ENCODE data around the gene UBE2E1.
"Not testable (repeated sequence)": the region's sequence is repeated elsewhere in the genome, so short reads cannot be mapped to it uniquely, and the experiment has no call there.

Gene UBE2E1

DNA sequence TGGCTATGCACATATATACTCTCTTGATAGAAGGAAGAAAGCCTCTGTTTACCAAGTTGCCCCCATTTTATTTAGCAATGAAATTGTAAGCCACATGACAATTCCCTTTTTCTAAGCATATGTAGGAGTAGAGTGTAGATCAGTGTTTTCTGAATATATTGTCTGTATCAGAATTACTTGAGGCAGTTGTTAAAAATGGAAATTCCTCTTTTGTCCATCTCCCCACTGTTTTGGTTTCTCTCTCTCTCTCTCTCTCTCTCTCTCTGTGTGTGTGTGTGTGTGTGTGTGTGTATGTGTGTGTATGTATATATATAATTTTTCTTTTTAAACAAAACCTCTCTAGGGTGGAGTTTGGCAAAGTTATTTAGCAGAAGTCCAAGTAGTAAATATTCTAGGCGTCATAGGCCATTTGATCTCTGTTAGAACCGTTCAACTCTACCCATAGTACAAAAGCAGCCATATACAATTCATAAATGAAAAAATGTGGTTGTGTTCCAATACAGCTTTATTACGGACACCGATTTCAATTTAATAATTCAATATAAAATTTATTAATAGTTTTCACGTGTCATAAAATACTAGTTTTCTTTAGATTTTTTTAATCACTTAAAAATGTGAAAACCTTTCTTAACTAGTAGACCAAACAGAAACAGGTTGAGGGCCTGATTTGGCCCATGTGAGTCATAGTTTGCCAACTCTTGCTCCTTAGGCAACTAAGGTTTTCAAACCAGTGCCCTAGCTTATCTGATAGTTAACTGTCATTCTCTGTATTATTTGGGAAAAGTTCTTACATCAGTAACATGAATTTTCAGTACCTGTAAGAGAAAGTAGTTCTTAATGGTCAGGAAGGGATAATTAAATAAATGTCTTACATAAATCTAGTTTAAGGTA, 39.8 kb downstream of the UBE2E1 start:
- no peak for DNase-seq (ENCODE audit: low read depth in 2 of 2)

DNA sequence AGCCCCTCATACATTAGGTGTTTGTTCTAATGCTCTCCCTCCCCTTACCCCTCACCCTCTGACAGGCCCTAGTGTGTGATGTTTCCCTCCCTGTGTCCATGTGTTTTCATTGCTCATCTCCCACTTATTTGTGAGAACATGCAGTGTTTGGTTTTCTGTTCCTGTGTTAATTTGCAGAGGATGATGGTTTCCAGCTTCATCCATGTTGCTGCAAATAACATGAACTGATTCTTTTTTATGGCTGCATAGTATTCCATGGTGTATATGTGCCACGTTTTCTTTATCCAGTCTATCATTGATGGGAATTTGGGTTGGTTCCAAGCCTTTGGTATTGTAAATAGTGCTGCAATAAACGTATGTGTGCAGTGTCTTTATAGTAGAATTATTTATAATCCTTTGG, 43.7 kb downstream of the UBE2E1 start:
- not testable (repeated sequence) for DNase-seq (ENCODE audit: low read depth in 2 of 2)

DNA sequence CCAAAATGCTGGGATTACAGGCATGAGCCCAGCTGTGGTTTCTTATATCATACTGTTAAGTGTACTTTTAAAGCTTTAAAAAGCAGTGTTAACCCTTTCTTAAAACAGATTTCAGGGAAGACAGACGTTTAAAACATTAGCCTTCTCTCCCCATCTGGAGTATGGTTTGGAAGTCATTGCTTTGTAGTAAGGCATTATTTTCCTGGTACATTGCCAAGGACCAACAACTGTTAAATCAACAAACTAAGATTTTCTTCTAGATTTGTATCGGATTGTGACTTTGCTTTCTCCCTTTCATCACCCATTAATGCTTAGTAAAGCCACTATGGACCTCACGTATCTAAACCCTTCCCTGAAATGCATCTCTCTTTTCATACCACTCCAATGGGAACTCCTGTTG, 50.5 kb downstream of the UBE2E1 start:
- no peak for DNase-seq (ENCODE audit: low read depth in 2 of 2)

DNA sequence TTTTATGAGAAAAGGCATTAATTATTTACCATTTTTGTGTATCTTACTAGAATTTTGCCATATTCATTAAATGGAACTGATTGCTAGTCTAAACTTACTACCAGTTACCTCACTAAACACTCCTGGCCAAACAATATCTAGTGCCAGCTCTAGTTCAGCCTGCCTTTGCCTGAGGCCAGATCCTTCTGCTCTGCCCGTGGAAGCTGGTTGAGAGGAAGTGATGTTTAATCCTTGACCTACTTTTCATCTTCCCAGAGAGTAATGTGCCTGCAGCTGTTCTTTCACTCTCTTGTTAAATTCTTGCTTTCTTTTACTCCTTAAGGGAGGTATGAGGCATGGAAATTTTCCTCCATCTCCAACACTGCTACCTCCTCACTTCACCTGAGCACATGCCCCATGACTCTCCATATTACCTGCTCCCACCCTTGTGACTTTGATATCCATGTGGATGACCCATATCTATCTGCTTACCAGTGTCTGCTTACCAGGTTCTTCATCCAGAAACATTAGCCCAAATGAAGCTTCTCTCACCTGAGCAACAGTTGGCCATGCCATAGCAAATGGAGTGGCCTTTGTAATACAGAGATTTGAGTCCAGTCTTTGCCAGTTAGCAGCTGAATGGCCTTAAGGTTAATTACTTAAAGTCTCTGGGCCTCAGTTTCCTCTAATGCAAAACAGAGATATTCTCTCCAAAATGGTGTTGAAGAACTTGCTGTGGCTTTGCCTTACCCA, 53.4 kb downstream of the UBE2E1 start:
- DNase-seq (ENCODE audit: low read depth in 2 of 2): no peak

DNA sequence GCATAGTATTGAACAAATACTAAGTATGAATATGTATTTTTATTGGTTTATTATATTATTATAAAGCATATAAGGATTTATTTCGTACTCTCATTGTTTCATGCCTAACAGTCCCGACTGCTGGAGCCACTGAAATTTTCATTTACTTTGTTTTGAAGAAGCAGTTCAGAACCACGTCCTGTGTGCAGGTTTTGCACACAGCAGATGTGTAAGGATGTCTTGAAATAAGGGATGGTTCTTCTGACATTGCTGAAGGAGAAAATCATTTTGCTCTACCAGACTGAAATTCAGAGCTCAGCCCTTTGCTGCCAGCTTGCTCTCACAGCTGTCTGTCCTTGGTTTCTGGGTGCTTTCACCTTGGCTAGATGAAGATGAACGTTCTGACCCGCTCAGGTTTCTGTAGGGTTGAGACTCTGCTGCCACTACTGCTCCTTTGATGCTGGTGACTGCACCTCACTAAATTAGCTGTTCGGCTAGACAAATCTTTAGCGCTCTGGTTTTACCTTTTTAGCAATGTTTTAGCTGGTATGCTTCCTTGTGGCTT, 54.2 kb downstream of the UBE2E1 start:
- no peak for DNase-seq (ENCODE audit: low read depth in 2 of 2)

DNA sequence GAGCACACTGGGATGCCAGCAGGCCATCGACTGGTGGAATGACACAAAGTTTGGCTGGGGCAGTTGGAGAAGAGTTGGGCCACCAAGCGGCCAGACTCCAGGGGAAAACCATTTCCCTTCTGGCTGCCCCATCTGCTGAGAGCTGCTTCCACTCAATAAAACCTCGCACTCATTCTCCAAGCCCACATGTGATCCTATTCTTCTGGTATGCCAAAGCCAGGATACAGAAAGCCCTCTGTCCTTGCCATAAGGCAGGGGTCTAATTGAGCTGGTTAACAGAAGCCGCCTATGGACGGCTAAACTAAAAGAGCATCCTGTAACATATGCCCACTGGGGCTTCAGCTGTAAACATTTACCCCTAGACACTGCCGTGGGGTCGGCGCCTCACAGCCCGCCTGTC, 55.9 kb downstream of the UBE2E1 start:
- no peak for DNase-seq (ENCODE audit: low read depth in 2 of 2)

DNA sequence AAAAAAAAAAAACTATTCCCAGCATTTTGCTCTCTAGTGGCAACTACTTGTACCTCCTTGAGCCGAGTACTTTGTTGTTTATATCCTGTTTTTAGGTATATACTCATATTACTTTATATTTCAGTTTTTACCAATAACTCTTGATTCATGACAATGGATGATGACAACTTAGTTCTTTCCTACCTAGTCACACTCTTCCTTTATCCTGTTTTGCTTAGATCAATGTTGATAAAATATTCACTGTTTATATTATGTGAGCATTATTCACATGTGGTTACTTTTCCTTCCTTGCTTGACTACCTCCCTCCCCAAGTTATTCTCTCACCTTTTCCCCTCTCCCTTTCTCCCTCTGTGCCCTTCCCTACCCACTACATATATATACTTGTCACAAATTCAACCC, 57.3 kb downstream of the UBE2E1 start:
- no peak for DNase-seq (ENCODE audit: low read depth in 2 of 2)

DNA sequence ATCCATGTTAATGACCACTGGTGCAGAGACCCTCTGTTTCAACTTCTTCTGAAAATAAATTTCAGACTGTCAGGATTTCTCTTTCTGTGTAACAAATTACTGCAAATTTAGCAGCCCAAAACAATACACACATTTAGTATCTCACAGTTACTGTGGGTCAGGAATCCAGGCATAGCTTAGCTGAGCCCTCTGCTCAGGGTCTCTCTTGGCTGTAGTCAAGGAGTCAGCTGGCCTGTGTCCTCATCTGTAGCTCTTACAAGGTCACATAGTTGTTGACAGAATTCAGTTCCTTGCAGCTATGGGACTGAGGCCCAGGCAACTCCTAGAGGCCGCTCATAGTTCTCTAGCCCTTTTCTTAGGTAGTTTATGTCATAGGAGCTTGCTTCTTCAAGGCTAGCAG, 59.2 kb downstream of the UBE2E1 start:
- no peak for DNase-seq (ENCODE audit: low read depth in 2 of 2)

DNA sequence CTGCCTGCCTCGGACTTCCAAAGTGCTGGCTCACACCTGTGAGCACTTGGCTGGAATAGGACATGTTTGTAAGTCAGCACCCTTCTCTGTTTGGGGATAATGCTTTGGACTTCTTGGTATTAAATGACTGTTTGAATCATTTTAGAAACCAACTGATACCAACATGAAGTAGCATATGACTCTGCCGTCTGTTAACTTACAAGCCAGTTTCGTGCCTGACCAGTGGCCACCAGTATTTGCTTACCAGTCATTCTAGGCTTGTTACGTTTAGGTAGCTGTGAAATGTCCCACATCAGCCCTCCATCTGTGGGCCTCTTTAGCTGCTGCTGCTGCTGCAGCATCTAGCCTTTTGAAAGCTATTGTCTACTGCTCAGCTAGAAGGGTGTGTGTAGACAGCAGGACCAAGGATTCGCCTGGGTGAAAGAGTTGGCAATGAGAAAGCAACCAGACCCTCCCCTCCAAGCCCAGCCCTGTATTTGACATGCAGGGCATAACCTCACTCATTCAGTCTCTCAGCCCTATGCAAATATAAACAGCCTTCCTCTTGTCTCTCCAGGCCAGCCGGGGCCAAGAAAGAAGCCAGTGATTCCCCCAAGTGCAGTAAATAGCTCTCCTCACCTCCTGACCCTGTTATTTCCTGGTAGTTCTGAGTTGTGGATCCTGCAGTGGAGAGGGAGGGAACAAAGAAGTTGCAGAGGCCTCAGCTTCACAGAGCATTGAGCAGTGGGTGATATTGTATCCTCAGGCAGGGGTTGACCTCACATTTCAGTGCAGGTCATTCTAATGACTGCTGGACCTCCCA, 60.0 kb downstream of the UBE2E1 start:
- no peak for DNase-seq (ENCODE audit: low read depth in 2 of 2)

DNA sequence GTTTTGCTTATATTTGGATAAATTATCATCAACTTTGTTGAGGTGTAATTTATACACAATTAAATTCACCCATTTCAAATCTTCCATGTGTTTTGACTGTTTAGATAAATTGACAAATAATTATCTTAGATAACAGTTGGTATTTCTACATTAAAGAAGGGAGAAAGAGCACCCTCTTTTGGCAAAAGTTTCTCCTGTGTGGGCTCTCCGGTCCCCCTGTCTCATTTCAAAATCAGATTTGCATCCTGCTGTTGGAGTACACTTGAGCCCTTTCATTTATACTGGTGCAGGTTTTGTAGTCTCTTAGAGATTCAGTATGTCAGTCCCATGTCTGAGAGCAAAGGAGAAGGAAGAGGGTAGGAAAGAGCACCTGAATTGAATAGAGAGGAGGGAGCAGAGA, 61.6 kb downstream of the UBE2E1 start:
- DNase-seq (ENCODE audit: low read depth in 2 of 2): no peak

DNA sequence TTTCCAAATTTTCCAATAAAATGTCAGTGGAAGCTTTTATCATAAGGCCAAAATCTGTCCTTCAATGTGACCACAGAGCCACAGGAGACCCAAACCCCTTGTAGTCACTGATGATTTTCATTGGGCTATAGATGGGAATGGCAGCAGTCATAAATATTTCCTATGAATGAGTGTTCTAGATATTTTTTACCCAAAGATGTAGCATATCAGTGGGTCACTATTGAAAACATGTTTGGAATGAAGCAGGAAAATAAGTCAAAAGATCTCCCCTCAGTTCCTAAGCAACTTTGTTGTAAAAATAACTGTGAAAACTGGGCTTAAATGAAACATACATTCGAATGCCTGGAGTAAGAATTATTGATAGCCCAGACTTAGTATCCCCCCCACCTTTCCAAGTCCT, 62.1 kb downstream of the UBE2E1 start:
- DNase-seq (ENCODE audit: low read depth in 2 of 2): no peak

DNA sequence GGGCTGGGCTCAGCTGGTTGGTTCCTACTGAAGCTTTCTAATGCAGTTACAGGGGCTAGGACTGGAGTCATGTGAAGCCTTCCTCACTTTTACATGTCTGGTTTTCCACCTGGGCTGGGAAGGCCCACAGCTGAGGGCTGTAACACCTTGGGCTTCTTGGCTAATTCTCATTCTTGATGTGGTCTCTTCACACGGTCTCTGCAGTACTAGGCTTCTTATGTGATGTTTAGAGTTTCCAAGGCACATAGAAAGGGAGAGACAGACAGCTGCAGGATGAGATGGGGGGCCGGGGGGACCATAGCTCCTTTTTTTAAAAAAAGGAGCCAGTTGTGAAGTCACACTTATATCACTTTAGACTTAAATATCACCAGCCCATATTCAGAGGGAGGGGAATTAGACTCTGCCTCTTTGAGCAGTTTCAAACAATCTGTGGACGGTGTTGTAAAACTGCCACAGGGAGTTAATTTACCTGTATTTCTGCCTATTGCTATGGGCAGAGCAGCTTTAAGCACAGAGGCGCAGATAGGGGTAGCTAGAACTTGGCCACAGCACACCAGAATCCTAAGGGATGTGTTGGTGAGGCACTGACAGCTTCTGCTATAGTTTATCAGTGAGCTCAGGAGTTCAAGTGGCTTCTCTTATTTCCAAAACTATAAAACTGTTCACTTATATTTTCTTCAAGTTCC, 64.4 kb downstream of the UBE2E1 start:
- DNase-seq (ENCODE audit: low read depth in 2 of 2): no peak

DNA sequence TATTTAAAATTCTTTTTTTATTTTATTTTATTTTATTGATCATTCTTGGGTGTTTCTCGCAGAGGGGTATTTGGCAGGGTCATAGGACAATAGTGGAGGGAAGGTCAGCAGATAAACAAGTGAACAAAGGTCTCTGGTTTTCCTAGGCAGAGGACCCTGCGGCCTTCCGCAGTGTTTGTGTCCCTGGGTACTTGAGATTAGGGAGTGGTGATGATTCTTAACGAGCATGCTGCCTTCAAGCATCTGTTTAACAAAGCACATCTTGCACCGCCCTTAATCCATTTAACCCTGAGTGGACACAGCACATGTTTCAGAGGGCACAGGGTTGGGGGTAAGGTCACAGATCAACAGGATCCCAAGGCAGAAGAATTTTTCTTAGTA, 64.9 kb downstream of the UBE2E1 start:
- DNase-seq (ENCODE audit: low read depth in 2 of 2): not testable (repeated sequence)

DNA sequence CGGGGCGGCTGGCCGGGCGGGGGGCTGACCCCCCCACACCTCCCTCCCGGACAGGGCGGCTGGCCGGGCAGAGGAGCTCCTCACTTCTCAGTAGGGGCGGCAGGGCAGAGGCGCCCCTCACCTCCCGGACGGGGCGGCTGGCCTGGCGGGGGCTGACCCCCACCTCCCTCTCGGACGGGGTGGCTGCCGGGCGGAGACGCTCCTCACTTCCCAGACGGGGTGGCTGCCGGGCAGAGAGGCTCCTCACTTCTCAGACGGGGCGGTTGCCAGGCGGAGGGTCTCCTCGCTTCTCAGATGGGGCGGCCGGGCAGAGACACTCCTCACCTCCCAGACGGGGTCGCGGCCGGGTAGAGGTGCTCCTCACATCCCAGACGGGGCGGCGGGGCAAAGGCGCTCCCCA, 65.6 kb downstream of the UBE2E1 start:
- not testable (repeated sequence) for DNase-seq (ENCODE audit: low read depth in 2 of 2)

DNA sequence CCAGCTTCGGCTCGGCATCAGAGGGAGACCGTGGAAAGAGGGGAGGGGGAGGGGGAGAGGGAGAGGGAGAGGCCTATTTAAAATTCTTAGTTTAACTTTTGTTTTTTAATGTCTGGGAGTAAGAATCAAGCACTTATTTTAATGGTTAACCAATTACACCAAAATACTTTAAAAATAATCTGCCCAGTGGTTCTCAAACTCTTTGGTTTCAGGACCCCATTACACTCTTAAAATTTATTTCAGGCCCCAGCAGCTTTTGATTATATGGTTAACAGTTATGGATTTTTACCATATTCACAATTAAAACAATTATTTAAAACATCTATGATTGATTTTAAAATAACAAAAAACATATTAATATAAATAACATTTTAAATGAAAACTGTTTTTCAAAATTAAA, 66.6 kb downstream of the UBE2E1 start:
- no peak for DNase-seq (ENCODE audit: low read depth in 2 of 2)

DNA sequence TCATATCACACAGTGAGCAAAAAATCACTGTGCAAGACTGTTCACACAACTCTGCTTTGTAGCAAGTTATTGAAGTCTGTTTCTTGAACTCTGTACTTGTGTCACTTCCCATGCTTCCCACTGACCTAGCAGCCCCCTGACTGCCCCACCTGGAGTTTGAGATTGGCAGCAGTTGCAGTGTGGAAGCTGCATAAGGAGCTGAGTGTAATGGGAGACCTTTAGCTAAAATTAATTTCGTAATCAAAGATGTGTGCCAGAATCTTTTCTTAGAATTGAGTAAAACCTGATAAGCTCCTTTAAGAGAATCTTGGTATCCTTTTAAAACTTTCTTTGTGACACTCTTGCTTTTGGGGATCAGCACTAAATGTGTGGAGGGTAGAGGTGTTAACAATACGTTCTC, 68.2 kb downstream of the UBE2E1 start:
- DNase-seq (ENCODE audit: low read depth in 2 of 2): peak in 1 of 2 experiments; percentile 30

DNA sequence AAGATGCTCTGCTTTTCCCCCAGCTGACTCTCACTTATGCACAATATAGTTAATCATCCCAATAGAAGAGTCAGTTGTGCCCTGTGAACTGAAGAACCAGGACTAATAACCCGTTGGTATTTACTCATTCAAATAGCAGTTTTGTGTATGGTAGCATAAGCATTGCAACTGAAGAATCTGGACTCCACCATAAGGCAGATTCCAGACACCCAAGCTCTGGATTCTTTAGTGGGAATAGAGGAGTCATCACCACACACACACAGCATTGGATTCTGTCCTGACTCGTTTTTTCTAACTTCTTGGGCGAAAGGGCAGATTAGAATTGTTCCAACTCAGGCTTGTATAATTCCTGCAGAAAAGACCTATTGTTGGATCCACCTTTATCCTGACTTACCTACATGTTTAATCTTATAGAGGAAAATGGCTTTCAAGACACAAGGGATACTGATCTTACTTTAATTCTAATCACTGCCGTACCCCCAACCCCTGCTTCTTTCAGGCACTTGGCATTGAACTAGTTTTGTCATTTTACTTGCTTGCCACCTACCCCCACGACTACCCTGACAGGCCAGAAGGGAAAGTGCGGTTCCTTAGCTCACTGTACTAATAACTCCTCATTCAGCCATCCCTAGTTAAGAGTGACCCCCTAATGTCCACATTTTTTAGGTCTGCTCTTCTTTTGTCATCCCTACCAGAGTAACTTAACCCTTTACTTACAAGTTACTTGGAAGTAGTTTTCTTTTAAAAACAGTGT, 68.8 kb downstream of the UBE2E1 start:
- DNase-seq (ENCODE audit: low read depth in 2 of 2): peak; percentile 67 to 69

DNA sequence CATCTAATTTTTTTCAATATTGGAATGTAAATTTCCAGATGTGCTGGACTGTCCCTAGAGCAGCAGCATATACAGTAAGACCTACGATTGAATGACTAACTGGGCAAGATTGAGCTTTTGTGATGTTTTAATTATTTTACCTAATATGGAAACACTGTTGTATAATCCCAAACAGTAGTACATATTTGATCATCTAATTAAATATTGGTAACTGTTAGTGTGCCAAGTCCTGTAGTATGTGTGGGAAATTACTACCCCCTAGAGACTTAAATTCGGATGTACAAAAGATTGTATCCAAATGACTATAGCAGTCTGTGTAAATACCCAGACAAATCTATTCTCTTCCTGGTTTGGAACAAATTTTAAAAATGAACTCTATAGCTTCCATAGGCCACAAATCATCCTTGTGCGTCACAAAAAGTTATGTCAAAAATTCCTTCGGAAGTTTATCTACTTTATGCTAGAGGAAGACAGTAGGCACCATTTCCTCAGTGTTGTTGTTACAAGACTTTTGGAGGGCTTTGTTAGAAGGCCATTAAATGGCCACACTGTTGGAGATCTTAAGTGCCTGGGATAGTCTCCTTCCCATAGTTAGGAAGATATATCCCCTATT, 69.5 kb downstream of the UBE2E1 start:
- peak; percentile 62 to 69 for DNase-seq (ENCODE audit: low read depth in 2 of 2)

DNA sequence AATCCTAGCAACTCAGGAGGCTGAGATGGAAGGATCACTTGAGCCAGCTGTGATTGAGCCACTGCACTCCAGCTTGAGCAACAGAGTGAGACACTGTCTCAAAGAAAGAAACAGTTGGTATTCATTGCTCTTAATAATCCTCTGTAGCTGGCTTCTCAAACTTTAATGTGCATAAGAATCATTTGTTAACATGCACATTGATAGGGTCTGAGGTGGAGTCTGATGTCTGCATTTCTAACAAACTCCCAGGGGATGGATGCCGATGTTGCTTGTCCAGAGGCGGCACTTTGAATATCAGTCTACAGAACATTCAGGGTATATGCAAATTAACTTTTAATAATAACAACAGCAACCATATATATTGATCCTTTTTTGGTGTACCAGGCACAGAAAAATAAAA, 71.2 kb downstream of the UBE2E1 start:
- DNase-seq (ENCODE audit: low read depth in 2 of 2): no peak

DNA sequence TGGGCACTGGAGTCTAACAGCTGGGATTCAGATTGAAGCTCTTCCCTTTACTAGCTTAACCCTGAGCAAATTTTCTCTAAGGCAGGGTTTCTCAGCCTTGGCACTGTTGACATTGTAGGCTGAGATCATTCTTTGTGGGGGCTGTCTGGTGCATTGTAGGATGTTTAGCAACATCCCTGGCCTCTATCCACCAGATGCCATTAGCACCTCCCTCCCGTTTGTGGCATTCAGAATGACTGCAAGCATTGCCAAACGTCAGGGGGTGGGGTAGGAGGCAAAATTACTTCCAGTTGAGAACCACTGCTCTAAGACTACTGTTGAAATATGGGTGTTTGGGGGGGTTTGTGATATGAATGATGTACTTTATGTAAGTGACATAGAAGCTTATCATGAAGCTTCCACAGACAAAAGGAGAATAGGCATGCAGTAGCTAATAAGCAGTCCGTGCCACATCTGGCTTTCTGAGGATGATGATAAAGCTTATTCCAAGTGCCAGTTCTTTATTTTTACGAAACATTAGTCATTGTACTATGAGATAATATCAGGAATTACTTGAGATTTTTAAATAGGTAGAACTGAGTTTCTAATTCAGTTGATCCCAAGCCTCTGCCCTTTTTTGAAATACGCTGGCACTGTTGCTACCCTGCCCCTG, 71.7 kb downstream of the UBE2E1 start:
- peak; percentile 81 to 86 for DNase-seq (ENCODE audit: low read depth in 2 of 2)
